Cerebellar nuclear complex (tissue), 1 donor: ENCODE measurements around the gene AKAP9.
A peak's percentile ranks its signal among the peaks of the same experiment; 100 is the strongest.
"Not testable (repeated sequence)": the region's sequence is repeated elsewhere in the genome, so short reads cannot be mapped to it uniquely, and the experiment has no call there.

ENCODE experiments used
- DNase-seq, 2 experiments: peaks; one replicate each; lab custom pipeline; 2025; lab: John Stamatoyannopoulos, UW

AKAP9 gene

DNA sequence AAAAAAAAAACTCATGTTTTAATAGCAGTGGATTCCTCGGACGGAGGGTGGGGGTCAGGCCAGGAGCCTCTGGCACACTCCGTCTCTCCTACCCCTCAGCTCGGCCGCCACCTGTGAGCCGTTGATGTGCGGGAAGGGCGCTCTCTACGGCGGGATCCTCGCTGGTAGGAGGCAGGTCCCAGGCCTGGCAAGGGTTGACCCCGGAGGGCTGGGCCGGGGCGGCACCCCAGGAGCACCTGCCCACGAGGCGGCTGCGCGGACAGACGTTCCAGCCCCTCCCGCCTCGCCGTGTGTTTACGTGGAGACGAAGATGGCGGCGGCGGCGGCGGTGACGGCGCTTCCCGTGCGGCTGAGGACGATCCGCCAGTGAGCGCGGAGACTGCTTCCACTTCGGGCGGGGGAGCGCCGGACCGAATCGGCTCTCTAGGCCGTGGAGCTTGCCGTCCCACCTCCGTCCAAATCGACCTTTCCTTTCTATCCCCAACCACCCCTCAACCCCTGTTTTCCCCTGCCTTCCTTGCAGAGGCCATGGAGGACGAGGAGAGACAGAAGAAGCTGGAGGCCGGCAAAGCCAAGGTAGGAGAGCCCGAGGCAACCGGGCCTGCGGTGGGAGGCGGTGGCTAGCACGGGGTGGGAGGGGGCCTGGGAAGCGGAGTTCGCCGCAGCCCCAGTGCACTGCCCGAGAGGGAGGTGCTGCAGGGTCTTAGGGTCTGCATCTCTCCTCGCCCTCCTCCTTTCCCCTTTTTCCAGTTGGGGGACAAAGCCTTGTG is at the start of gene AKAP9:
Gene AKAP9 (plus strand): TSS at position 291 of the 770 bp plus-strand sequence. CDS start 238 bp downstream, at position 529.
- DNase-seq: peak in 1 of 2 experiments; percentile 57

DNA sequence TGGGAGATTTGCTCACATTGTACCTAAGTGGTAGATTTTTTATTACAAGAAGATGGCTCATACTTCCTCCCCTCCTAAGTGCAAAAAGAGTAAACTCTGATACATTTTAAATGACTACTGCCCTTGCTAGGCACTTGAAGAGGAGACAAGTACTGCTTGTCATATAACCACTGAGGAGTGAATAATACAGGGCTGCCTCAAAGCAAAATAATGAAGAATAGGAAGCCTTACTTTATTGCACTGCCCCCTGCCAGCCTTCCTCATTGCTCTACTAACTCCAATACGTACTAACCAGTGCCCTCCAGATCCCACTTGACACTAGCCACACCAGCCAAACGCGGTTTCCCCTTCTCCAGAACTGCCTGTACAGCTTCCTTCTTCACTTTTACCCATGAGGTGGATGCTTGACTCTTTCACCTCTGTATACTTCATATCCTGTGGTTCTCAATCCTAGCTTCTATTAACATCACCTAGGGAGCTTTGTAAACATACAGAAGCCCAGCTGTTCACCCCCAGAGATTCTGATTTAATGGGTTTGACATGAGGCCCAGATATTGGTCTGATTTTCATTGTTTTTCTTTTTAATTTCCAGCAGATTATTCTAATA is 48.5 kb upstream of the AKAP9 start:
- no peak for DNase-seq

DNA sequence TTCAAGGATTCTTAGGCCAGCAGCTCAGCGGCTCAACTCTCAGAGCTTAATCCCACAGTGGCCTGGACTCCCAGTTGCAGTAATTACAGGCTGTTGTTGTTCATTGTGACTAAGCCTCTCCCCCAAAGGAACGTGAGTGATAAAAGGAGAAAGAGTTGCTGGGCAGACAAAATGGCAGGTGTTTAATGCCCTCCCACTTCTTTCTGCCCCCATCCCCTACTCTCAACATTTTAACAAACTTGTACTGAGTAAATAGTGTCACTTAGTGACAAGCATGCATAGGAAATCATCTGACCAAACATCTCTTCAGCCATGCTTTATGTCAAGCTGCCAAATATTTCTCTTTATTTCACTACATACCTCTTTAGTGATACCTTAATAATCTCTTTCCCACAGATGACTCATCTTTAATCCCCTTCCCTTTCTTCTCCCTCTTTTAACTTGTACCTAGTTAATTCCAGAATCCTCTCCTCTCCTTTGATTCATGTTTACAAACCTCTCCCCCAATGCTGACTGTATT is 47.8 kb upstream of the AKAP9 start:
- no peak for DNase-seq

DNA sequence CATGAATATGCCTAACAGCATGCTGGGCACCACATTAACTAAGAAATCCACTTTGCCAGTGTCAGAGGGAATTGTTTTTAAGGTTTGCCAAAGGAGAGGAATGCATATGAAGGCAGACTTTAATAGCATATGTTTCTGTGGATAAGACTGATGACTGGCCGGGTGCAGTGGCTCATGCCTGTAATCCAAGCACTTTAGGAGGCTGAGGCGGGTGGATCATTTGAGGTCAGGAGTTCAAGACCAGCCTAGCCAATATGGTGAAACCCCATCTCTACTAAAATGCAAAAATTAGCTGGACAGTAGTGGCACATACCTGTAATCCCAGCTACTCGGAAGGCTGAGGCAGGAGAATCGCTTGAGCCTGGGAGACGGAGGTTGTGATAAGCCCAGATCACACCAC is 47.0 kb upstream of the AKAP9 start:
- not testable (repeated sequence) for DNase-seq

DNA sequence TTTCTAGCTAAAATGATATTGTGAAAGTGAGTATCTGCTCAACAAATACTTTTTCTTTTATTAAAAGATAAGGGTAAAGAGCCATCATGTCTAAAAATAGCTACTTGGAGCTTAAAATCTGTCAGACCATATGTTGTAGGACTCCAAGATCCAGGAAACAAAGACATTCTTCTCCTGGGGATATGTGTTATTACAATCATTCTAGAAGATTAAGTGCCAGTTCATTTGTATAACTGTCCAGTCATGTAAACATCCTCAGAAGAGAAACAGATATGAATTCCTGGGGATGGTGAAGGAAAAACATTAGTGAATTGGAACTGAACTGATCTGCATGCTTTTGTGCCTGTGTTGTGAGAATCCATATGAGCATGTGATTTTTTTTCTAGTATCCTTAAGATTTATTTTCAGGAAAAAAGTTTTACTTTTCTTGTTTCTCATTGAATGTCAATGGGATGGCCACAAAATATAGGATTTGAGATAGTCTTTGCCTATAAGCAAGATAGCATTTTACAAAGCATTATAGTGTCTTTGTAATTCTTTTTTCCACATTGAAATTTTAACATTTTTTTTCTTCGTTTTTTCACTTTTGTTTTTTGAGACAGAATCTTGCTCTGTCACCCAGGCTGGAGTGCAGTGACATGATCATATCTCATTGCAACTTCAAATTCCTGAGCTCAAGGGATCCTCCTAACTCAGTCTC is 45.7 kb upstream of the AKAP9 start:
- no peak for DNase-seq

DNA sequence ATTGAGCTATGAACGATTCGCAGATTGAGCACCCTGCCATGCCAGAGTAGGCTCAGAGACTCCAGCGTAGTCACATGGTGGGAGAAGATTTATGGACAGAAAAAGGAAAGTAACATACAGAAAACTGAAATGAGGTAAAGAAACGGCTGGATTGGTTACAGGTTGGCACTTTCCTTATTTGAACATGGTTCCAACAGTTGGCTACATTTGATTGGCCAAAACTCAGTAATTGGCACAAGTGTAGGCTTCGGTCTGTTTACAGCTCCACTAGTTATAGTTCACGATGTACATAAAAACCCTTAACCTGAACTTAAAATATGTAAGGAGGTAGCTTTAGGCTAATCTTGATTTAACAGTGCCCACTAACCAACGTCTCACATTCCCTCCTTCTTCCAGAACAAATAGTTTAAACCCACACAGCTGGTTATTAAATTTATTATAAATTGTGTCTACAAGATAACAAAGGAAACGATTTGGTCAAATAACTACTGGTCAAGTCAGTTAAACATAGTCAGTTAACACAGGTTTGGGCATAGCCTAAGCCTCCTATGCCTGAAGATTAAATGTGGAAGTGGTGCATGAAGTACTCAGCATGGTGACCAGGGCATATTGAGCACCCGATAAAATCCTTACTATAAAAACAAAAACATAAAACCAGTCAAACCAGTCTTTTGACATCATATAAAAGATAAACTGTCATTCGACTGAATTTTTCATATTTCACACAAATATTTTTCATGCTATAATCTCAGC is 42.2 kb upstream of the AKAP9 start:
- no peak for DNase-seq

DNA sequence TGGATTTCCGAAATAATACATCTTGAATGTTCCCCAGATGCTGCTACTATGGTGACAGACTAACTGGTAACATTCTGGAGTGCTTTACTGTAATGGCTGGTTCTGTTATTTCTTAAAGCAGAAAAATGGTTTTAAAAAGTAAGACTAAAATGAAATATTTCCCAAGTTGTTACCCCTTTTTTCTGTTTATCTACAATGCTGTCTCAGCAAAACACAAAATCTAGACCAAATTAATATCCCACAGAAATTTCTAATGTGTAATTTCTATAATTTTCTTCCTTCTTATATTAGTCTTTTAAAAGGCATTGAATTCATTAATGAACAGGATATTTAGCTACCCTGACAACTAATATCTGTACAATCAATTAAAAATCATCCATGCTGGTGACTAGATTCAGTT is 41.1 kb upstream of the AKAP9 start:
- DNase-seq: no peak

DNA sequence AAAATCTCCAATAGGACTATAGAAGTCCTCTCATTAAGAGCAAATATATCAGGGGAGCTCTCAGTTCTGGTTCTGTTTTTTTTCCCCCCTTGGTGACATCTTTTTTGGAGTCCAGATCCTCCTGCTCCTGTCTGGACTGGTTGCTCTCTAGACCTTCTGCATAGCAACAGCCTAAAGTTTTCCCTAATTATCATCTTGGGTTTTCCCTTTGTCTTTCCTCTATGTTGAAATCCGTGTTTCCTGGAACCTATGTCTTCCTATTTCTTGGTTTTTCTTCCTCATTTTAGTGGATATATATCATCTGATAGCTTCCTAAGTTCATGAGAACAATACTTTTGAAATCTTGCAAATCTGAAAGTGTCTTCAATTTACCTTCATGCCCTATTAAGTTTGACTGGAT is 30.5 kb upstream of the AKAP9 start:
- no peak for DNase-seq

DNA sequence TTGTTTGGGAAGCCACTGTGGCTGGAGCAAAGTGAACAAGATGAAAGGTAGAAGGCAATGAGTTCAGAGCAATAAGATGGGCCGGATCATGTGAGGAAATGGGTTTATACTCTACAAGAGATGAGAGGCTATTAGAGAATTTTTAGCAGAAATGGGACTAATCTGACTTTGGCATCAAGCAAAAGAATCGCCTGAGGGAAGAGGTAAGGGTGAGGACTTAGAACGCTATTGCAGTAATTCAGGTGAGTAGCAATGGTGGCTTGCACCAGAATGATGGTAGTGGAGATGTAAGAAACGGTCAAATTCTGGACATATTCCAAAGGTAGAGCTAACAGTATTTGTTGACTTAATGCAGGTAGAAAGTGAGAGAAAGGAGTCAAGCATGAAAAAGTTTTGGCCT is 29.5 kb upstream of the AKAP9 start:
- no peak for DNase-seq

DNA sequence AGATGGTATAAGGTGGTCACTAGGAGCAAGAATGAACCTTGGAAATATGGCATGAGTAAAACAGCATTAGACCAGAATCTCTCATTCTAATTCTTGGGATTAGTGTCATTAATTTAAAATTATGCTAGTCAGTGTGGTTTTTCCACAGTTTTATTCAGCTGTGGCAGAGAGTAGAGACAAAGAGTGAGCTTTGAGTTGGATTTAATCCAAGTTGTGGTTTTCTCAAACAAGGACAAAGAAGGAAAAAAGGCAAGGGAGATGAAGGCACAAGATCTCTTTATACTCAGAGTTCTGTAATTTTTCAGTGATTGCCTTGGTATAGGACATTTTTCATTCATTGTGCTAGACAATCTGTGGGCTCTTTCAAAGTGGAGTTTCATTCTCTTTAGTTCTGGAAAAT is 28.2 kb upstream of the AKAP9 start:
- DNase-seq: no peak

DNA sequence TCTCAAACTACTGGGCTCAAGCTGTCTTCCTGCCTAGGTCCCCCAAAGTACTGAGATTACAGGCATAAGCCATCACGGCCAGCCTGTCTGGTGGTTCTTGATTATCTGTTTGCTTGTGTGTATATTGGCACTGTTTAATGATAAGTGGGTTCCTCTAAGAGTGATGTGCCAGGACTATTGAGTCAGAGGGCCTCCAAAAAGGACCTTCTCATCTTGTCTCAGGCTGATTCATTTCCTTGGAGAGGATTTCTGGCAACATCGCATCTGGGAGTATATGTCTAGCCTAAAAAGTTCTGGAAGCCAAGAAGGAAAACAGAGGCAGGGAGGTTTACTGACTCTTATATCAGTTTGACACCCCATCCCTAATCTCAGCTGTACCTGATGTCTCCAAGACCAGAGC is 27.1 kb upstream of the AKAP9 start:
- DNase-seq: no peak

DNA sequence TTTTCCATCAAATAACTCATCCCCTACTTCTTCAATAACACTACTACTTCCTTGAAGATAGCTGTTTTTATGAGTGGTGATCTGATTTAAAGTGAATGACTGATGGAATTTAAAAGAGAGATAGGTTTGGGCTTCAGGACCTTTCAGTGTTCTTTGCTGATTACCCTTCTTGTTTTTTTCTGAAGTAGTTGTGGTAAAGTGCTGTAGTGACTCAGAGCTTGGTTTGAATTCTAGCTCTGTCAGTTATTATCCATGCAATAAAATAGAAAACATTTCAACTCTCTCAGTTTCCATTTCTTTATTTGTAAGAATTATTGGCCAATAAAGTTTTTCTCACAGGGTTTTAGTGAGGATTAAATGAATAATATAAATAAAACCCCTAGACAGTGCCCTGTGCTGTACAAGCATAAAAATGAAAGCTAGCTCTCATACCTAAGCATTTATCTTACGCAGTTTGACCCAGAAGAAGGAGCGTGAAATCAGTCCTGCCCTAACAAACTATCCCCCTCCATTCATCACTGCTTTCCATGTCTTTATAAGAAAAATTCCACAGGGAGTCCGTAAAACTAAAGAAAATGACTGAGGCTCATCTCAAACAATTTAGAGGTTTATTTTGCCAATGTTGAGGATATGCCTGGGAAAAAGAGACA is 25.1 kb upstream of the AKAP9 start:
- no peak for DNase-seq

DNA sequence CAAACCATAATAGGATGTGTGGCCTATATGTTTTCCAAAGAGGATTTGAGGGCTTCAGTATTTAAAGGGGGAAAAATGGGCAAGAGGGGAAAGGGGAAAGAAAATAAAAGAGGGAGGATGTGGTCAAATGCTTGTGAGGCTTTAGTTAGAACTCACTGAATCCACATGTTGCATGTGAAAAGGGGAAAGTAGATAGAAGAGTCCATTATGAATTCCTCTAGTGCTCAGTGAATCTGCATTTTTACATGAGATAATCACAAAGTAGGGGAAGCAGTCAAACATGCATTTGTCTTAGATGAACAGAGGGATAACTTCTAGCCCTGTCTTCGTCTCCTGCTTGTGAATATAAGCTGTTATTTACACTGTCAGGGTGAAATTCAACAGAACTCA is 24.6 kb upstream of the AKAP9 start:
- DNase-seq: no peak

DNA sequence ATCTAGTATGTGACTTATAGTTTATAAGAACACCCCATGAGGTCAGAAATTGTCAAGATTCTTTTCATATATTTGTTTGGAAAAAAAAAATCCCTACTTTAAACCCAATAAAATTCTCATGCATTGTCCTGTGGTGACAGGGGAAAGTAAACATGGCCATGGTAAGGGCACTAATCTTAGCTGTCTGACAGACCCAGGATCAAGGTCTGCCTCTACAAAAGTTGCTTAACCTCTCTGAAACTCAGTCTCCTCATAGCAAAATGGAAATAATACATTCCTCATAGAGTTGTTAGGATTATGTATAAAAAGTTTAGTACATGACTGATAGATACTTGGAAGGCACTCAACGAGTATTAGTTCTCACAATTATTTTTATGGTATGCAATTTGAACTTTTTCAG is 22.3 kb upstream of the AKAP9 start:
- DNase-seq: no peak

DNA sequence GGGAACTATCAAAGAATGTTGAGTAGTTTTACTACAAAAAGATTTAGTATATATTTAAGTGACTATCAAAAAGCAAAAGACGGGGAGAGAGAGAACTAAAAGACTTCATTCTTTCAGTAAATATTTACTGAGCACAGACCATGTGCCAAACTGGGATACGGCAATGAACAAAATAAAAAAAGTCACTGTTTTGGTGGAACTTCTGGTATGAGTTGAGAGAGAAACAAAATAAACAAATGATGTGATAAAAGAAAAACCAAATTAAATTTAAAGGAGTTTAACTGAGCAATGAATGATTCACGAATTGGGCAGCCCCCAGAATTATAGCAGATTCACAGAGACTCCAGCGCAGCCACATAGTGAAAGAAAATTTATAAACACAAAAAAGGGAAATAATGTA is 17.8 kb upstream of the AKAP9 start:
- DNase-seq: no peak

DNA sequence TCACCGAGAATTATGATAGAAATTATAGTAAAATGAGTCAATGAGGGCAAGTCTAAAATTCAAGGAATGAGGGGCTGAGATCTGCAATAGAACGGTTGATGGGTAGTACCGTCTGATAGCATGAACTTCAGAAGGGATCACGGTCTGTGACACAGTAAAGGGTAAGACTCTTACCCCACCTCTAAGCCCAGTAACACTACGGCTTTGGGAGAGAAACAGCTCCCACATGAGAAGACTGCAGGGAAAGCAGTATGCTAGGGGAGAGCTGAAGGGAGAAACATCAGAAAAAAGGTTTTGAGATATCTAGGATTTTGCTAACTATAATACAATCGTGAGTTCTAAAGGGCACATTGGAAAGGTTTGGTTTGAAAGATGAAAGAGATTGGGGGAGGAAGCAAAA is 12.8 kb upstream of the AKAP9 start:
- no peak for DNase-seq

DNA sequence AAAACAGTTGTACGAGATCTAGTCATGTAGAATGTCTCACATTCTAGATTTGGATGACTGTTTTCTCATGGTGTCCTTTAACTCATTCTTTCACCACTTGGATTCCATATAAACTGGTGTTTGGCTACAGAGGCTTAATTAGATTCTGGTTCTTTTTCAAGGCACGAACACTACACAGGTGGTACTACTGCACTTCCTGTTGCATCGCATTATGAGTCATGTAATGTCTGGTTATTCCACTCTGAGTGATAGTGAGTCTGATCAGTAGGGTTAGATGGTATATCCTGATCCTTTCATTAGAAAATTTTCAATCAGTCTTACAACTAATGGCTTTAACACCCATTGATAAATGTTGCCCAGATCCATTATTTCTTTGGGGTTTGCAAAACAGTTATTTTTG is 11.2 kb upstream of the AKAP9 start:
- DNase-seq: no peak

DNA sequence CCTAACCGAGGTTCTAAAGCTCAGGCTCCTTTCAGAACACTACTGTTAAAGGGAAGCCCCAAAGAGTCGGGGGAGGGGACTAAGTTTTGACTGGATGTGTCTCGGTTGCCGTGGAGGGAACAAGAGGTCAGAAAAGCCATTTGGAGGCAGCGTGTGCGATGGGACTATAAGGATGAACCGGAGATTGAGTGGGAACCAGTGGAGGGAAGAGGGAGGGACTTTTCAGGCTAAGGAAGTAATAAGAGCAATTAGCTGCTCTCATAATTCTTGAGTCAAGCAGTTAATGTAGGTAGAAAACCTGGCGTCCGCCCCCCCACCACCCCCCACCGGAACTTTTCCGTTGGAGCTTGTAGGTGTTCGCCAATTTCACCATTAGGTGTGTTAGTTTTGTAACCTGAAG is 491 bp upstream of the AKAP9 start:
- DNase-seq: peak in 1 of 2 experiments; percentile 8

DNA sequence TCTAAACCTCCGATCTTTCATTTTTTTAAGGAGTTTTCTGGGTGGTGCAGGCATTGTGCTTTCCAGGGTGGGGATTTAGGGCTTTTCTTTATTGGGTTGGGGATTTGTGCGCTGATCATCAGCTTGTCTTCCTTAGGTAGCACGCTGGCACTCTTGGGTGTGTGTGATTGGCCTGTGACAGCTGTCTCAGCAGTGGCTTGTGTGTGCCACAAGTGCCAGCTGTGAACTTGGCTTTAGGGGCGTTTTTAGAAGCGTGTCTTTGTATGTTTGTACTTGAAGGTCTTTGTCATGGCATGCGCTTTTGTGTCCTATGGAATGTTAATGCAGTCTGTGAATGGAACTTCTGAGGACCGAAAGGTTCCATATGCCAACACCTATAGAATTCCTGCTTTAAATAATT is 788 bp downstream of the AKAP9 start:
- DNase-seq: no peak

DNA sequence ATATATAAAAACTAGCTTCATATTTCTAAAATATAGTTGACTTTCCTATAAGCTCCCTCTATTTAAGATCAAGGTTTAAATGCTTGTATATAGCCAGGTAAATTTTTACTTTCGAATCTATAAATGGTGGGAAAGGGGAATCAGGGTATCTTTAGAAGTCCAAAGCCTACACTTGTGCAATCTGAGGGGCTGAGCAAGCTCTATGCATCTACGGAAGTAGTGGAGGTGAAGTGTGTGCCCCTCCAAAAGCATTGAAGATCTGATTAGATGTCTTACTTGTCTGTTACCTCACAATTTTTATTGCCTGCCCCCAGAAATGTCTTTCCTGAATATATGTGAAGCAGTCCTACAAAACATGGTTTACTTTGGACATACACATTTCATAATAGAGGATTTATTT is 1.6 kb downstream of the AKAP9 start:
- no peak for DNase-seq

DNA sequence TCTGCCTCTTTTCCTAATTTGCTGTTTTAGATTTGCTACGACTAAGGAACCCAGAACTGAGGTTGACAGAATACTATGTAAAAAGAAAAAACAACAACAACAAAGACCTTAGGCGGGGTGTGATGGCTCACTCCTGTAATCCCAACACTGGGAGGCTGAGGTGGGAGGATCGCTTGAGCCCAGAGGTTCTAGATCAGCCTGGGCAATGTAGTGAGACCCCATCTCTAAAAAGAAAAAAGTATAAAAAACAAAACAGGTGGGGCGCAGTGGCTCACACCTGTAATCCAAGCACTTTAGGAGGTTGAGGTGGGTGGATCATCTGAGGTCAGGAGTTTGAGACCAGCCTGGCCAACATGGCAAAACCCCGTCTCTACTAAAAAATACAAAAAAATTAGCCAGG is 4.3 kb downstream of the AKAP9 start:
- not testable (repeated sequence) for DNase-seq

DNA sequence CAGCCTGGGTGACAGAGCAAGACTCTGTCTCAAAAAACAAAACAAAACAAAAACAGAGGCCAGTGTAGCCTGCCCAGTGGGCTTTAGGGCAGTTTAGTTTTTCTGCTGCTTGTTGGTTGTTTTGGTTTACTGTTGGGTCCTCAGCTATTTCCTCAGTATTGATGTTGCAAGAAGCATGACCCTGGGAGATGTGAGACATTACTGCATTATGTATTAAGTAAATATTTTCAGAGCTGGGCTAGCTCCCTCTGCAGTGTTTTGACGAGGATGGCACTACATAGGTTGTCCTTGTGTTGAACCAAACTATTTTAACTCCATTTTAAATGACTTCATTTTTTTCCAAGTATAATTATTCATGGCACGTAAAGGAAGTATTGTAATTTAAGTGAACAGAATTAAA is 4.8 kb downstream of the AKAP9 start:
- no peak for DNase-seq
